ENCODE results near the gene RAD51B.

- TF ChIP-seq POLR2AphosphoS5 (IDR thresholded peaks at IDR 0.05; ENCODE audit: low read depth, low read length): no peak
- no peak for TF ChIP-seq POLR2A (IDR thresholded peaks at IDR 0.05; ENCODE audit: low read depth, low read length)
- TF ChIP-seq POU2F2 (IDR thresholded peaks at IDR 0.05; ENCODE audit: low read depth, low read length): no peak
- TF ChIP-seq TAF1 (IDR thresholded peaks at IDR 0.05; ENCODE audit: low read depth, low read length): no peak
These were observed 622.0 kb downstream of the RAD51B start for GRCh38 chr14:68441542-68441941.

All from GM12891 (cell line).